ENCODE measurements around the gene ELP1.

GRCh38 chr9:108950168-108950567 lies 16.2 kb upstream of the ELP1 start:
- TF ChIP-seq, protein P1, sequence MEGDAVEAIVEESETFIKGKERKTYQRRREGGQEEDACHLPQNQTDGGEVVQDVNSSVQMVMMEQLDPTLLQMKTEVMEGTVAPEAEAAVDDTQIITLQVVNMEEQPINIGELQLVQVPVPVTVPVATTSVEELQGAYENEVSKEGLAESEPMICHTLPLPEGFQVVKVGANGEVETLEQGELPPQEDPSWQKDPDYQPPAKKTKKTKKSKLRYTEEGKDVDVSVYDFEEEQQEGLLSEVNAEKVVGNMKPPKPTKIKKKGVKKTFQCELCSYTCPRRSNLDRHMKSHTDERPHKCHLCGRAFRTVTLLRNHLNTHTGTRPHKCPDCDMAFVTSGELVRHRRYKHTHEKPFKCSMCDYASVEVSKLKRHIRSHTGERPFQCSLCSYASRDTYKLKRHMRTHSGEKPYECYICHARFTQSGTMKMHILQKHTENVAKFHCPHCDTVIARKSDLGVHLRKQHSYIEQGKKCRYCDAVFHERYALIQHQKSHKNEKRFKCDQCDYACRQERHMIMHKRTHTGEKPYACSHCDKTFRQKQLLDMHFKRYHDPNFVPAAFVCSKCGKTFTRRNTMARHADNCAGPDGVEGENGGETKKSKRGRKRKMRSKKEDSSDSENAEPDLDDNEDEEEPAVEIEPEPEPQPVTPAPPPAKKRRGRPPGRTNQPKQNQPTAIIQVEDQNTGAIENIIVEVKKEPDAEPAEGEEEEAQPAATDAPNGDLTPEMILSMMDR (conservative IDR thresholded peaks at IDR 0.05; ENCODE audit: low read depth, low read length): no peak
- TF ChIP-seq EZH2 (IDR thresholded peaks at IDR 0.05; ENCODE audit: borderline replicate concordance, low read depth, low read length, poor library complexity, severe bottlenecking): no peak
